Keratinocyte (primary cell): Measurements from ENCODE around the gene BCL6B. TPM values are rescaled to one million over a fixed set of nuclear protein-coding genes. Genes with fewer than 3 reads are reported as not detected.

Experiments used
- DNase-seq: peaks from one replicate; pipeline ENCODE4 v3.0.0-alpha.2; 2011; ENCODE audit warnings: low read depth, missing footprints, low spot score
- FAIRE-seq: peaks from 2 replicates; lab custom pipeline; 2011; peaks lifted over from hg19 to GRCh38; lab: Jason Lieb, UNC
- H2AFZ ChIP-seq: 2 replicates; pipeline ENCODE4 v1.6.0; 2012; ENCODE audit warnings: low read length, control low read depth, inconsistent platforms; ENCODE audit not compliant: control insufficient read depth
- H3K27ac ChIP-seq: 2 replicates; pipeline ENCODE4 v1.5.1; 2011; ENCODE audit warnings: low read length; ENCODE audit not compliant: control insufficient read depth, insufficient read depth
- H3K27me3 ChIP-seq: 3 replicates; pipeline ENCODE4 v1.6.0; 2011; ENCODE audit warnings: low read length; ENCODE audit not compliant: control insufficient read depth, insufficient read depth; ENCODE audit errors: extremely low read depth
- H3K36me3 ChIP-seq, 2 experiments: 2 replicates in 1 of 2; 3 replicates in 1 of 2; pipeline ENCODE4 v1.5.1; 2011; ENCODE audit warnings: low read length in 2 of 2, mild to moderate bottlenecking in 1 of 2; ENCODE audit not compliant: control insufficient read depth in 2 of 2, insufficient read depth in 2 of 2; ENCODE audit errors: extremely low read depth in 1 of 2
- H3K4me1 ChIP-seq: 3 replicates; pipeline ENCODE4 v1.5.1; 2011; ENCODE audit warnings: low read length; ENCODE audit not compliant: control insufficient read depth, insufficient read depth; ENCODE audit errors: extremely low read depth
- H3K4me2 ChIP-seq: 3 replicates; pipeline ENCODE4 v1.6.0; 2011; ENCODE audit warnings: low read depth, low read length; ENCODE audit not compliant: control insufficient read depth, insufficient read depth; ENCODE audit errors: extremely low read depth
- H3K4me3 ChIP-seq, 3 experiments: fragments of 200-600 bp in 1 of 3; sonication (generic) in 1 of 3; 2 replicates in 2 of 3; 3 replicates in 1 of 3; pipeline ENCODE4 v1.5.1; 2011 to 2016; ENCODE audit warnings: low read length in 3 of 3, mild to moderate bottlenecking in 3 of 3, control low read depth in 2 of 3, inconsistent platforms in 1 of 3, low read depth in 1 of 3, mixed read lengths in 1 of 3, mixed run types in 1 of 3, moderate library complexity in 1 of 3; ENCODE audit not compliant: control insufficient read depth in 2 of 3, insufficient read depth in 2 of 3; ENCODE audit errors: extremely low read depth in 1 of 3
- H3K79me2 ChIP-seq: 2 replicates; pipeline ENCODE4 v1.6.0; 2012; ENCODE audit warnings: low read length; ENCODE audit not compliant: control insufficient read depth, insufficient read depth
- H3K9ac ChIP-seq: 3 replicates; pipeline ENCODE4 v1.6.0; 2011; ENCODE audit warnings: low read length; ENCODE audit not compliant: control insufficient read depth, insufficient read depth; ENCODE audit errors: extremely low read depth
- H3K9me1 ChIP-seq: 3 replicates; pipeline ENCODE4 v1.6.0; 2011; ENCODE audit warnings: low read length; ENCODE audit not compliant: control insufficient read depth, insufficient read depth; ENCODE audit errors: extremely low read depth
- H3K9me3 ChIP-seq: 2 replicates; pipeline ENCODE4 v1.5.1; 2012; ENCODE audit warnings: low read depth, low read length; ENCODE audit not compliant: control insufficient read depth
- H4K20me1 ChIP-seq: 3 replicates; pipeline ENCODE4 v1.6.0; 2011; ENCODE audit warnings: low read length; ENCODE audit not compliant: control insufficient read depth, insufficient read depth; ENCODE audit errors: extremely low read depth
- EZH2 ChIP-seq: IDR thresholded peaks from one replicate; pipeline ENCODE4 v1.6.1; 2012; ENCODE audit warnings: inconsistent platforms, mild to moderate bottlenecking, low read length, moderate library complexity
- dilution Hi-C: fragments of 300-500 bp; cut with MboI; formaldehyde crosslinking; loops from one replicate; pipeline ENCODE4 v1.7.0; 2020; ENCODE audit warnings: low sequenced_read_pairs; ENCODE audit not compliant: extremely low pct_ligation_motif_present
- polyA plus RNA-seq, 5 experiments: library from polyadenylated mRNA; depleted of rRNA in 3 of 5; stranded (reverse) in 3 of 5; stranded (forward) in 1 of 5; unstranded in 1 of 5; fragments of >200 nt; gene quantifications; 1 replicate in 1 of 5; 2 replicates in 3 of 5; 3 replicates in 1 of 5; pipeline versions ENCODE4 v1.2.1 to v1.2.3, GENCODE V29; 2011 to 2012; ENCODE audit warnings: missing spikeins in 2 of 5, low read depth in 1 of 5, low replicate concordance in 1 of 5
- TF ChIP-seq, protein P1 (sequence below), 3 experiments: IDR thresholded peaks in 1 of 3; conservative IDR thresholded peaks in 1 of 3; optimal IDR thresholded peaks in 1 of 3; 2 replicates in 2 of 3; 3 replicates in 1 of 3; pipeline versions ENCODE3 to v1.5.1; 2011; ENCODE audit warnings: low read length in 3 of 3, mild to moderate bottlenecking in 3 of 3, moderate library complexity in 2 of 3, control low read depth in 1 of 3, inconsistent platforms in 1 of 3; ENCODE audit not compliant: insufficient read depth in 2 of 3; ENCODE audit errors: extremely low read depth in 1 of 3

The BCL6B gene
- polyA plus RNA-seq, 1 donor (not counting 4 experiments of a cell fraction or from before 2014, with no cell fraction given) = not detected

DNA sequence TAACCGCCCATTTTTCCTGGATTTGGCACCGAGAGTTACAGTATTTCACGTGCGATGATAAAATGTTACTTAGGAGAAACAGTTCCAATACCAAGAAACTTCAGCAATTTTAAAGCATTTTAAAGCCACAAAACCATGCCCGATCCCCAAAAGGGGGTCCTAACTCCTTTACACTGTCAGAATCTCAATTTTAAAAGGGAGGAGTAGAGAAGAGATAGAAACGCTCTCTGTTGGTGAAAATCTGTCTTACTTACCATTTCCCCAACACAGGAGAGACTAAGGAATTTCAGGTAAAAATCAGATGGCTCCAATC lies 11.0 kb upstream of the BCL6B start:
- H3K27me3 ChIP-seq = no peaks in the 10 kb centered on the region
- FAIRE-seq (no peak), DNase-seq (no peak)
- H3K79me2 ChIP-seq = peaks cover 51% of the 10 kb centered on the region
- H3K36me3 ChIP-seq = peaks cover 8 to 11% of the 10 kb centered on the region in 2 experiments
- no peaks in the 10 kb centered on the region for H3K9me3 ChIP-seq
- peak overlapping the region; percentile 56 to 99 (median 98) for H3K4me3 ChIP-seq
- peaks cover 2% of the 10 kb centered on the region for H3K9me1 ChIP-seq
- H3K9ac ChIP-seq = peak overlapping the region; percentile 99
- dilution Hi-C loops = no loop called here
- no peaks in the 10 kb centered on the region for H4K20me1 ChIP-seq
- H3K4me2 ChIP-seq = peak overlapping the region; percentile 100
- peak overlapping the region; percentile 100 for H3K27ac ChIP-seq
- TF ChIP-seq, protein P1, sequence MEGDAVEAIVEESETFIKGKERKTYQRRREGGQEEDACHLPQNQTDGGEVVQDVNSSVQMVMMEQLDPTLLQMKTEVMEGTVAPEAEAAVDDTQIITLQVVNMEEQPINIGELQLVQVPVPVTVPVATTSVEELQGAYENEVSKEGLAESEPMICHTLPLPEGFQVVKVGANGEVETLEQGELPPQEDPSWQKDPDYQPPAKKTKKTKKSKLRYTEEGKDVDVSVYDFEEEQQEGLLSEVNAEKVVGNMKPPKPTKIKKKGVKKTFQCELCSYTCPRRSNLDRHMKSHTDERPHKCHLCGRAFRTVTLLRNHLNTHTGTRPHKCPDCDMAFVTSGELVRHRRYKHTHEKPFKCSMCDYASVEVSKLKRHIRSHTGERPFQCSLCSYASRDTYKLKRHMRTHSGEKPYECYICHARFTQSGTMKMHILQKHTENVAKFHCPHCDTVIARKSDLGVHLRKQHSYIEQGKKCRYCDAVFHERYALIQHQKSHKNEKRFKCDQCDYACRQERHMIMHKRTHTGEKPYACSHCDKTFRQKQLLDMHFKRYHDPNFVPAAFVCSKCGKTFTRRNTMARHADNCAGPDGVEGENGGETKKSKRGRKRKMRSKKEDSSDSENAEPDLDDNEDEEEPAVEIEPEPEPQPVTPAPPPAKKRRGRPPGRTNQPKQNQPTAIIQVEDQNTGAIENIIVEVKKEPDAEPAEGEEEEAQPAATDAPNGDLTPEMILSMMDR (optimal IDR thresholded peaks at IDR 0.05 in 1 of 3, IDR thresholded peaks at IDR 0.05 in 1 of 3, conservative IDR thresholded peaks at IDR 0.05 in 1 of 3; ENCODE audit: extremely low read depth in 1 of 3, insufficient read depth in 2 of 3, low read length in 3 of 3) = no peak
- no peak for TF ChIP-seq EZH2
- H2AFZ ChIP-seq = peak overlapping the region; percentile 96
- peaks cover 25% of the 10 kb centered on the region for H3K4me1 ChIP-seq

DNA sequence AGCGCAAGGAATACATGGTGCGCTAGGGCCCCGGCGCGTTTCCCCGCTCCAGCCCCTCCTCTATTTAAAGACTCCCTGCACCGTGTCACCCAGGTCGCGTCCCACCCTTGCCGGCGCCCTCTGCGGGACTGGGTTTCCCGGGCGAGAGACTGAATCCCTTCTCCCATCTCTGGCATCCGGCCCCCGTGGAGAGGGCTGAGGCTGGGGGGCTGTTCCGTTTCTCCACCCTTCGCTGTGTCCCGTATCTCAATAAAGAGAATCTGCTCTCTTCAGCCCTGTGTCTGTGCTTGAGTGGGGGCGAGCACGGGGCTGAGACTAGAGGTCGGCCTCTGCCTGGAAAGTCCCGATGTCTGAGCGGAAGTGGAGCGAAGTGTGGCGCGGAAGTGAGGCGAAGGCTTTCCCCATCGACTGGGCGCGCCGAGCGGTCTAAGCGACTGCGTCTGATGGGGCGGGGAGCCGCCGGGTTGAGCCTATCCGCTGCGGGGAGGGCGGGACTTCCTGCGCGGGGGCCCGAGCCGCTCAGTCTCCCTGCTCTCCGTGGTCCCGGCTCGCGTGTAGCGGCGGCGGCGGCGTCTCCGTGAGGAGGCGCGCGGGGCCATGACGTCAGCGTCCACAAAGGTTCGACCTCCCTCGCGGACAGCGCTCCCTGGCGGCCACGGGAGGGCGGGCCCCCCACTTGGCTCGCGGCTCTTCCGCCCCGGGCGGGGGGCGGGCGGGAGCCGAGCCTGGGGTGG lies 8.4 kb upstream of the BCL6B start:
- DNase-seq (peak; percentile 73), FAIRE-seq (peak; percentile 77)
- Histone ChIP-seq H3K9me1 (peaks cover 2% of the 10 kb centered on the region), H4K20me1 (no peaks in the 10 kb centered on the region), H3K4me1 (peaks cover 25% of the 10 kb centered on the region), H3K4me2 (peak overlapping the region; percentile 100), H3K4me3 (peak overlapping the region; percentile 56 to 99 (median 98)), H2AFZ (peak overlapping the region; percentile 17), H3K9me3 (no peaks in the 10 kb centered on the region), H3K36me3 (peaks cover 8 to 12% of the 10 kb centered on the region in 2 experiments), H3K27me3 (no peaks in the 10 kb centered on the region), H3K9ac (peak overlapping the region; percentile 99), H3K27ac (peak overlapping the region; percentile 100), H3K79me2 (peaks cover 43% of the 10 kb centered on the region)
- dilution Hi-C loops = no loop called here
- no peak for TF ChIP-seq EZH2
- TF ChIP-seq, protein P1 (optimal IDR thresholded peaks at IDR 0.05 in 1 of 3, IDR thresholded peaks at IDR 0.05 in 1 of 3, conservative IDR thresholded peaks at IDR 0.05 in 1 of 3; ENCODE audit: extremely low read depth in 1 of 3, insufficient read depth in 2 of 3, low read length in 3 of 3) = peak in 2 of 3 experiments; percentile 62 to 79
